ENCODE data around the gene PSMB8. TPM values are rescaled to one million over a fixed set of nuclear protein-coding genes. Genes with fewer than 3 reads are reported as not detected.
"Not testable (repeated sequence)": the region's sequence is repeated elsewhere in the genome, so short reads cannot be mapped to it uniquely, and the experiment has no call there.

The PSMB8 gene
- total and polyA plus RNA-seq, 5 donors: 14.8 to 28.4 (median 20.6) TPM

- Histone ChIP-seq H3K27ac (ENCODE audit: low read length) (no peak overlapping the region), H3K27me3 (ENCODE audit: control insufficient read depth, insufficient read depth) (no peaks in the 10 kb centered on the region), H3K4me3 (ENCODE audit: low read length) (no peak overlapping the region), H3K4me1 (ENCODE audit: control insufficient read depth, insufficient read depth, low read length) (no peaks in the 10 kb centered on the region), H3K9me3 (ENCODE audit: control insufficient read depth, low read length) (no peaks in the 10 kb centered on the region)
- intact Hi-C loops (cut with DNase I): loop anchor here in 1 of 4 donors (10.0 kb wide), 1 partner anchor 105 kb away; no protein-coding TSS in a partner anchor
- ATAC-seq (no peak), DNase-seq (peak in 1 of 3 donors; percentile 49)
- WGBS: 49% methylated on average over 35 of the region's 35 CpGs
These were observed 35.8 kb upstream of the PSMB8 start for GRCh38 chr6:32879691-32880090.

- H3K27ac ChIP-seq (ENCODE audit: low read length): no peak overlapping the region
- no peak for ATAC-seq
- intact Hi-C loops (cut with DNase I): no loop called here
- DNase-seq: no peak
- H3K27me3 ChIP-seq (ENCODE audit: control insufficient read depth, insufficient read depth): no peaks in the 10 kb centered on the region
- no peaks in the 10 kb centered on the region for H3K9me3 ChIP-seq (ENCODE audit: control insufficient read depth, low read length)
- 91% methylated on average over 2 of the region's 2 CpGs for WGBS
- no peak overlapping the region for H3K4me3 ChIP-seq (ENCODE audit: low read length)
- no peaks in the 10 kb centered on the region for H3K4me1 ChIP-seq (ENCODE audit: control insufficient read depth, insufficient read depth, low read length)
These were observed 32.8 kb upstream of the PSMB8 start for GRCh38 chr6:32876603-32877002.

- H3K27ac ChIP-seq (ENCODE audit: low read length); H3K9me3 ChIP-seq (ENCODE audit: control insufficient read depth, low read length); intact Hi-C loops (cut with DNase I); H3K4me3 ChIP-seq (ENCODE audit: low read length); DNase-seq; H3K4me1 ChIP-seq (ENCODE audit: control insufficient read depth, insufficient read depth, low read length); H3K27me3 ChIP-seq (ENCODE audit: control insufficient read depth, insufficient read depth); ATAC-seq: not testable (repeated sequence)
- 38% methylated on average over 1 of the region's 1 CpG for WGBS
These were observed 30.1 kb upstream of the PSMB8 start for GRCh38 chr6:32873947-32874346.

- DNase-seq (peak; percentile 78 to 91 (median 82)), ATAC-seq (peak; percentile 66 to 88)
- Histone ChIP-seq H3K4me1 (ENCODE audit: control insufficient read depth, insufficient read depth, low read length) (no peaks in the 10 kb centered on the region), H3K9me3 (ENCODE audit: control insufficient read depth, low read length) (no peaks in the 10 kb centered on the region), H3K4me3 (ENCODE audit: low read length) (no peak overlapping the region), H3K27ac (ENCODE audit: low read length) (no peak overlapping the region), H3K27me3 (ENCODE audit: control insufficient read depth, insufficient read depth) (no peaks in the 10 kb centered on the region)
- 12% methylated on average over 5 of the region's 5 CpGs for WGBS
- intact Hi-C loops (cut with DNase I): loop anchor here in 3 of 4 donors (2.0 to 5.0 kb wide), 3 partner anchors 30 to 451 kb away; partner anchors contain the start of gene TAP2 (in 1 of the 3)
These were observed 24.5 kb upstream of the PSMB8 start for GRCh38 chr6:32868257-32868788.

GRCh38 chr6:32867554-32868256, 23.9 kb upstream of the PSMB8 start:
- ATAC-seq (peak in 1 of 2 donors; percentile 40), DNase-seq (no peak)
- no peak overlapping the region for H3K4me3 ChIP-seq (ENCODE audit: low read length)
- no peaks in the 10 kb centered on the region for H3K4me1 ChIP-seq (ENCODE audit: control insufficient read depth, insufficient read depth, low read length)
- intact Hi-C loops (cut with DNase I): loop anchor here in 3 of 4 donors (2.0 to 5.0 kb wide), 3 partner anchors 29 to 450 kb away; partner anchors contain the start of gene TAP2 (in 2 of the 3)
- no peaks in the 10 kb centered on the region for H3K9me3 ChIP-seq (ENCODE audit: control insufficient read depth, low read length)
- no peaks in the 10 kb centered on the region for H3K27me3 ChIP-seq (ENCODE audit: control insufficient read depth, insufficient read depth)
- 33% methylated on average over 8 of the region's 8 CpGs for WGBS
- H3K27ac ChIP-seq (ENCODE audit: low read length): no peak overlapping the region

- no peaks in the 10 kb centered on the region for H3K4me1 ChIP-seq (ENCODE audit: control insufficient read depth, insufficient read depth, low read length)
- intact Hi-C loops (cut with DNase I): loop anchor here in 2 of 4 donors (2.0 to 5.0 kb wide), 3 partner anchors 28 to 450 kb away; partner anchors contain the start of gene TAP2 (in 1 of the 2)
- 54% methylated on average over 3 of the region's 3 CpGs for WGBS
- DNase-seq (no peak), ATAC-seq (peak; percentile 16 to 60)
- no peak overlapping the region for H3K27ac ChIP-seq (ENCODE audit: low read length)
- no peaks in the 10 kb centered on the region for H3K9me3 ChIP-seq (ENCODE audit: control insufficient read depth, low read length)
- no peaks in the 10 kb centered on the region for H3K27me3 ChIP-seq (ENCODE audit: control insufficient read depth, insufficient read depth)
- no peak overlapping the region for H3K4me3 ChIP-seq (ENCODE audit: low read length)
These were observed 23.2 kb upstream of the PSMB8 start for GRCh38 chr6:32867022-32867477.

- intact Hi-C loops (cut with DNase I): loop anchor here in 2 of 4 donors (2.0 to 5.0 kb wide), 3 partner anchors 27 to 449 kb away; partner anchors contain the start of gene TAP2 (in 1 of the 2)
- H3K27me3 ChIP-seq (ENCODE audit: control insufficient read depth, insufficient read depth): no peaks in the 10 kb centered on the region
- no peak overlapping the region for H3K4me3 ChIP-seq (ENCODE audit: low read length)
- ATAC-seq (no peak), DNase-seq (no peak)
- WGBS: 61% methylated on average over 10 of the region's 10 CpGs
- no peaks in the 10 kb centered on the region for H3K4me1 ChIP-seq (ENCODE audit: control insufficient read depth, insufficient read depth, low read length)
- no peak overlapping the region for H3K27ac ChIP-seq (ENCODE audit: low read length)
- no peaks in the 10 kb centered on the region for H3K9me3 ChIP-seq (ENCODE audit: control insufficient read depth, low read length)
These were observed 22.0 kb upstream of the PSMB8 start for GRCh38 chr6:32865724-32866443.

- 74% methylated on average over 3 of the region's 3 CpGs for WGBS
- Histone ChIP-seq H3K27ac (ENCODE audit: low read length) (no peak overlapping the region), H3K4me3 (ENCODE audit: low read length) (no peak overlapping the region), H3K27me3 (ENCODE audit: control insufficient read depth, insufficient read depth) (no peaks in the 10 kb centered on the region), H3K9me3 (ENCODE audit: control insufficient read depth, low read length) (no peaks in the 10 kb centered on the region), H3K4me1 (ENCODE audit: control insufficient read depth, insufficient read depth, low read length) (no peaks in the 10 kb centered on the region)
- intact Hi-C loops (cut with DNase I): no loop called here
- DNase-seq (no peak), ATAC-seq (no peak)
These were observed 18.9 kb upstream of the PSMB8 start for GRCh38 chr6:32862725-32863124.

GRCh38 chr6:32860674-32861073, 16.8 kb upstream of the PSMB8 start:
- ATAC-seq: no peak

GRCh38 chr6:32858194-32858593, 14.3 kb upstream of the PSMB8 start:
- no peaks in the 10 kb centered on the region for H3K4me1 ChIP-seq (ENCODE audit: control insufficient read depth, insufficient read depth, low read length)
- H3K9me3 ChIP-seq (ENCODE audit: control insufficient read depth, low read length): no peaks in the 10 kb centered on the region
- H3K27ac ChIP-seq (ENCODE audit: low read length): no peak overlapping the region
- no peak overlapping the region for H3K4me3 ChIP-seq (ENCODE audit: low read length)
- WGBS: 87% methylated on average over 5 of the region's 5 CpGs
- intact Hi-C loops (cut with DNase I): no loop called here
- DNase-seq: no peak
- no peaks in the 10 kb centered on the region for H3K27me3 ChIP-seq (ENCODE audit: control insufficient read depth, insufficient read depth)
- ATAC-seq: no peak

More at GRCh38 chr6:32860674-32861073, 16.8 kb upstream of the PSMB8 start:
- Histone ChIP-seq H3K4me1 (ENCODE audit: control insufficient read depth, insufficient read depth, low read length) (no peaks in the 10 kb centered on the region), H3K27ac (ENCODE audit: low read length) (no peak overlapping the region), H3K27me3 (ENCODE audit: control insufficient read depth, insufficient read depth) (no peaks in the 10 kb centered on the region), H3K9me3 (ENCODE audit: control insufficient read depth, low read length) (no peaks in the 10 kb centered on the region), H3K4me3 (ENCODE audit: low read length) (no peak overlapping the region)
- intact Hi-C loops (cut with DNase I): no loop called here
- DNase-seq: no peak
- 82% methylated on average over 1 of the region's 1 CpG for WGBS

All from right cardiac atrium (tissue), 5 donors.